NCI-H2227 (cell line): ENCODE data around the gene TP53I3.
"Not testable (repeated sequence)": the region's sequence is repeated elsewhere in the genome, so short reads cannot be mapped to it uniquely, and the experiment has no call there.

ENCODE experiments used
- DNase-seq: peaks from one replicate; lab custom pipeline; 2025; ENCODE audit not compliant: unreplicated experiment; lab: John Stamatoyannopoulos, UW

Gene TP53I3, protein sequence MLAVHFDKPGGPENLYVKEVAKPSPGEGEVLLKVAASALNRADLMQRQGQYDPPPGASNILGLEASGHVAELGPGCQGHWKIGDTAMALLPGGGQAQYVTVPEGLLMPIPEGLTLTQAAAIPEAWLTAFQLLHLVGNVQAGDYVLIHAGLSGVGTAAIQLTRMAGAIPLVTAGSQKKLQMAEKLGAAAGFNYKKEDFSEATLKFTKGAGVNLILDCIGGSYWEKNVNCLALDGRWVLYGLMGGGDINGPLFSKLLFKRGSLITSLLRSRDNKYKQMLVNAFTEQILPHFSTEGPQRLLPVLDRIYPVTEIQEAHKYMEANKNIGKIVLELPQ

DNA sequence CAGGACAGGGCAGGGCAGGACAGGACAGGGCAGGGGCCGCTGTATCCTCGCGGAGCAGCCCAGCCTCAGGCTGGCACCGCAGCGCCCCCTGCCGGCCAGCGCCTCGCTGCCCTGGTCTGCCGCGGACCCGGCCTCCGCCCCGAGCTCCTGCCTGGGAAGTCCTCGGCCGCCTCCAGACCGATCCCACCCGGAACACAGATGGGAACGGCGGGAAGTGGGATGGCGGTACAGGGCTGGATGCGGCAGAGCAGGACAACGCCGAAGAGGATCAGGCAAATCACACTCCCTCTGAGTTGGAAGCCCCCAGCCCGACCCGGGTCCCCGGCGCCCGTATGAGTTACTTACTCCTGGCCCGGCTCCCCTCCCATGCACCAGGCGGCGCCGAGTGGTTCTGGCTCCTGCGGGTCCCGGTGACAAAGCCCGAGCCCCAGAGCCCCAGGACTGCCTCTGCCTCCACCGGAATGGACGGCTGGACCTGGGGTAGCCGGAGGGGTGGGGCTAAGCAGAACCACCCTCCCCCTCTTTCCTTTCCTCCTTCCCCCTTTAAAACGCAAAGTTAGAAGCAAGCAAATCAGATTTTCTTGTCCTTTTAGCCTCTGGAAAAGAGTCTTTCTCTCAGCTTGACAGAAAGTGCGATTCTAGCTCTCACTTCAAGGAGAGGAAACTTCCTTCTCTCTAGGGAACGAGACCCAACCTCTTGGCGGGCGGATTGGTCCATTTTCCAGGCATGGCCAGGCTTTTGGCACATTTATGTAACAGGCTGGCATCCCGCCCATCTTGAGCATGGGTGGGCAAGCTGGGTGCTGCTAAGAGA, at the start of gene TP53I3:
Gene TP53I3, minus strand, starts transcription at position 449 of the 814 bp plus-strand sequence. CDS start 508 bp downstream, outside the sequence.
- DNase-seq: peak; percentile 91

DNA sequence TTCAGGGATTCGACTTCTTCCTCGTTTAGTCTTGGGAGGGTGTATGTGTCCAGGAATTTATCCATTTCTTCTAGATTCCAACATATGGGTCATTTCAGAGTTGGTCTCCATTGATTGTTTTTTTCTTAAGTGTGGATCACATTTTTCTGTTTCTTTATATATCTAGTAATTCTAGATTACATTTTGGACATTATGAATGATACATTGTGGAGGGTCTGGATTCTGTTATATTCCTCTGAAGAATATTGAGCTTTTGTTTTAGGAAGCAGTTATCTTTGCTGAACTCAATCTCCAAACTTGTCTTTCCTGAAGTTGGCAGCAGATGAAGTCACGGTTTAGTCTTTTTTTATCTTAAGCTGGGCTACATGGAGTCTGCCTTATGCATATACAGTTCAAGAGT, 47.9 kb upstream of the TP53I3 start:
- no peak for DNase-seq

DNA sequence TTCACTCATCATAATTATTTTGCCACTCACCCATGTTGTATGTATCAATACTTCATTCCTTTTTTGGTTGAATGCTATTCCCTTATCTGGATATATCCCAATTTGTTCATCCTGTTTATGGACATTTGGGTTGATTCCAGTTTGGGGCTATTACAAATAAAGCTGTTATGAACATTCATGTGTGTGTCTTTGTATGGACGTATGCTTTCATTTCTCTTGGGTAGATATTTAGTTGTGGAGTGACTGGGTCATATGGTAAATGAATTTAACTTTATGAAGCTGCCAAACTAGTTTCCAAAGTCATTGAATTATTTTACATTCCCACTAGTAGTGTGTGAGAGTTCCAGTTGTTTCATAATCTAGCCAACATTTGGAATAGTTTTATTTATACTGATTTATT, 41.3 kb upstream of the TP53I3 start:
- DNase-seq: no peak

DNA sequence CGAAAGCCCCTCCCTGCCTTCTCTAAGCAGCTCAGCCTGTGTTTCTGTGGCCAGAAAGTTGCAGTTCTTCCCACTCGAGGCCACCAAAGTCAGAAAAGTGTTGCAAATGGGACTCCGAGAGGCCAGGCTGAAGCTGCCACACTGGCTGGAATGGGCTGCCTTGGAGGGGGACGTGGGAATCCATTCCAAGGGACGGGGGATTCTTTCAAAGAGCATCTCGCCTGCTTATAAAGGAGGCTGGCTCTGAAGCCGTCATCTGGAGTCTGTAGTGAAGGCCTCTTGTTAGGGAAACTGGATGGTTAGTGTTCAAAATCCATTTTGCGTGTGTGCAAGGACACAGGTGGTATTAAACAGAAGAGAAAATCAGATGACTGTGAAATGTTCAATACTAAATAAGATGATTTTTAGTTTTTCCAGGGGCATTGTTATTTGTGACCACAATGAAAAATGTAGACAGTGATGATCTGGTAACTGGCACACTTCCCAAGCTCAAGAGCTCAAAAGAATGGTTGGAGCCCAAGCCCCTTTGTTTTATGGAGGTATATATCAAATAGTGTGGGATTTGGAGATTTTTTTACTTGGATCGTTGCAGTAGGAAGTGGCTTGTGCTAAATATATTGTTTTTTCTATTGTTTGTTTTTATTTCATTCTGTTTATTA, 39.4 kb upstream of the TP53I3 start:
- peak; percentile 75 for DNase-seq

DNA sequence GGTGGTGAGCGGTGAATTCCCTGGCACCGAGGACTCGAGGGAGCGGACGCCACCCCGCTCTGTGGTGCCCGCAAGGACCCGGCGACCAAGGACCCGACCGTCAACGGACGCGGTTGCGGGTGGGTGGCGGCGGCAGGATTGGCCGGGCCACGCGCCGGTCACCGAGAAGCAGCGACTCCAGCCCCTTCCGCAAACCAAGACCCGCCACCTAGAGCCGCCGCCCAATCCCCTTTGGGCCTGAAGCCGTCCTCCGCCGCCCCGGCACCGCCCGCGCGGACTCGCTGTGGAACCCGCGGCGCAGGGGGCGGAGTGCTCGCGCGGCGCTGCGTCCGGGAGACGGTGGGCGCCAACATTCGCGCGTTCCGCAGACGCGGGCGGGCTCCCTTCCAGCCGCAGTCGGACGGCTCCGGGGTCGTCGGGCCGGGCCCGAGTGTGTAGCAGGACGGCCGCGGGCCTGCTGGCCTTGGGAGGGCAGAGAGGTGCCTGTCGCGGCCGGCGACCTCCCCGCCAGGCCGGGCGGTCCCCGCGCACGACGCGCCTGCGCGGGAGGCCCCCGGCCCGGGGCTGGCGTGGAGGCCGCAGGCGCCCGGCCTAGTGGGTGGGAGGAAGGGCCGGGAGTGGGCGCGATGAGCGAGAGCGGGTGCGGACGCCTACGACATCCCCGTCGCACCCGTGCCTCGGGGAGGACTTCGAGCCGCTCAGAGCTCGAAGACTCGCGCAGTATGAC, 38.7 kb upstream of the TP53I3 start, which contains the start of the genes FAM228B and PFN4:
Gene FAM228B, plus strand, starts transcription at position 275 of the 727 bp plus-strand sequence. CDS start 893 bp downstream, outside the sequence.
Gene PFN4, minus strand, starts transcription at position 140 of the 727 bp plus-strand sequence. CDS start 799 bp downstream, outside the sequence.
- DNase-seq: peak; percentile 94

DNA sequence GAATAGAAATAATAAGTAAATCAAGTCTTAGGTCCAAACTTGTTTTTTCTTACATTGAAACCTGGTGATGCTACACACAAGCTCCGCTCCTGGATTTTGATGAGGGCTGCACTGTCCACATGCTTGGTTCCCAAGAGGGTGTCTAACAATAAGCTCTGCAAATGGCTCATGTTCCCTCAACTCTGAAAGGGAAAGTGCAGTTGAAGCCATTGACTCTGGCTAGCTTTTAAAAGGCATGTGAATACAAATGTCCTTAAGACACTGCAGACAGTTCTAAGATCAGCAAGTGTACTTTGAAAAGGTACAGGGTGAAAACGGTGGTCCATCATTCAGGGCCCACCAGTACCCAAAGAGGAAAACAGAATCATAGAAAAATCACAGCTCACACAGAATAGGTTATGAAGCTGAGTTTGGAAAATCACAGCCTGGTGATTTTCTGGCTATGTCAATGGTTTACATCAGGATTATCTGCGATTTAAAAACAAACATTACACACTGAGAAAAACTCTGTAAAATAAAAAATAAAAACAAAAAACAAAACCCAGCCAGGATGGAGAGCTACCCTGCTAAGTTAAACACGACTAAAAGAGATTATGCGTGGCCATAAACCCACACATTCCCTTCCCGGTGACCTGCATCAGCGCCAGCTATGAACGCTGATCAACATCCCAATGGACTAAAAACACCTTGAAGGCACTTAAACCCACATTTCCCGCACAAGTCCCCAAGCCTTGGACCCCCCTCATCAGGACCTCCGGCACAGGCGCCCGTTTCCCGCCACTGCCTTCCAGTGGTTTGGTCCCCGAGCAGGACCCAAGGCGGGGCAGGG, 37.9 kb upstream of the TP53I3 start:
- DNase-seq: peak; percentile 38

DNA sequence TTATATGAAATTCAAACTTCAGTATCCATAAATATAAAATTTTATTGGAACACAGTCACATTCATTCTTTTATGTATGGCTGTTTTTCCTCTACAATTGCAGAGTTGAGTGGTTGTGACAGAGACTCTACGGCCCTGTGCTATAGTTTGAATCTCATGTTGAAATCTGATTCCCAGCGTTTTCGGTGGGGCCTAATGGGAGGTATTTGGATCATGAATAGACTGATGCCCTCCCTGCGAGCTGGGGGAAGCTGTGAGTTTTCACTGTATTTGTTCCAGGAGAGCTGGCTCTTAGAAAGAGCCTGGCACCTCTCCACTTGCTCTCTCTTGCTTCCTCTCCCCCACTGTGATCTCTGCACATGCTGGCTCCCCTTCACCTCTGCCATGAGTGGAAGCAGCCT, 36.8 kb upstream of the TP53I3 start:
- no peak for DNase-seq

DNA sequence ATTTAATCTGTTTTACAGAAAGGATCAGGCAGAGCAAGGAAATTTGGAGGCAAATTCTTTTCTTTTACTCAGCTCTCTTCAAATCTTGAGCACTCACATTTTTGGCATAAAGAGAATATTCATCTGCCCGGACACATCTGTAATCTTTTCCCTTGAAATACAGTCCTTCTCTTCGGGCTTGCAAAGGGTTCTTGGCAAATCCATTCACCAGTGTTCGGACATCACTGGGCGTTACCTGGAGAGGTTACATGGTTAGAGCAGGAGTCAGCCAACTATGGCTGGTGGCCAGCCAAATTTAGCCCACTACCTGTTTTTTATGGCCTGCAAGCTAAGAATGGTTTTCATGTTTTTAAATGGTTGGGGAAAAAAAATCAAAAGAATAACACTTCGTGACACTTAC, 36.4 kb upstream of the TP53I3 start:
- no peak for DNase-seq

DNA sequence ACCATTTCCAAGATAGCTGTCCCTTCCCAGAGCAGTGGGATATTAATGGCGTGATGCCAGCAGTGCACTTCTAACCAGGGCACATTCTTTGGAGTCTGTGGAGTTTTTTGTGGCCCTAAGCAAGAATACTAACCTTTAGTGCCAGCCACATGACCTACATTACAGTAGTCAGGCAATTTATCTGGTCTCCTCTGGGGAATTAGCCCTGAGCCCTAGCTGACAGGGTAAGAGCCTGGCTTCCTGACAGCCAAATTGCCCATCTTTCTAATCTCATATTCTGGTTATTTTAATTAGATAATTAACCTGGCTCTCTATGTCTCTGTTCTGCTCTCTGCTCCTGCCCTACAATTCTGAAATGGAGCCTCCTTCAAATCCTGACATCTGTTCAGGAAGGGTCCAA, 33.3 kb upstream of the TP53I3 start:
- no peak for DNase-seq

DNA sequence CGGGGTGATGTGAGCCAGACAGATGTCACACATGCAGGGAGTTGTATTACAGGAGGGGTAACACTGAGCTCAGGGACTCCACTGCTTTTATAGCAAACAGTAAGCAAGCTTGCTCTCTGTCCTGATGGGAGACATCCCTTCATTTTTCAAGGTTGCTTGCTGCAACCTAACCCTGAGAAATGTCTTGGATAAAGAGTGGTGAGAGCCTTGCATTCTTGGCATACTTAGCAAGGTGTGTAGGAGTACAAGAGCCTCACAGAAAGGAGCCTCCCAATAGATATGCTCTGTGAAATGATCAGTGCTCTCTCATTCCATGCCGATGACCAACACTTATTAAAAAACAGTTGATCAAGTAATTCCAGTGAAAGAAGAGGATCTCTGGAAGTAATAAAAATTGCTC, 30.4 kb upstream of the TP53I3 start:
- no peak for DNase-seq

DNA sequence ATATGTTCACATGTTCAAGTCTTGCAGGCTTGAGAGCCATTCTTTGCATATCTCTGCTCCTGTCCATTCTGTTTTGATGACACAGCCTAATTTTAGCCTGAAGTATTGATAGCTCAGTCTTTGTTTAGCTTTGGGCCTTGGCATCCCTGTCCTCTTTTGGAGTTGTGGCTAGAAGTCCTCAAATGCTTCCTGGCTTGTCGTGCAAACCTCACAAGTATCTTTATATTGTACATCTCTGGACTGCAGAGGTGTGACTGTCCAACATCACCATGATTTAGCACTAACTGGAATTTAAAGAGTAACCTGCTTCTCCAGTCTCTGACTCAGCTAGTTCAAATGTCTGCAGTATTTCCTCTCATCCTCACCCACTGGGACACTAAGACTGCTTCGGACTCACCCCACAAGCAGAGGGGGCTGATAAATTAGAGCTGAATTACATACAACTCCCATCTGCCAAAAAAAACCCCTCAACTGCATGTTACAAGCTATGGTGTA, 26.8 kb upstream of the TP53I3 start:
- no peak for DNase-seq

DNA sequence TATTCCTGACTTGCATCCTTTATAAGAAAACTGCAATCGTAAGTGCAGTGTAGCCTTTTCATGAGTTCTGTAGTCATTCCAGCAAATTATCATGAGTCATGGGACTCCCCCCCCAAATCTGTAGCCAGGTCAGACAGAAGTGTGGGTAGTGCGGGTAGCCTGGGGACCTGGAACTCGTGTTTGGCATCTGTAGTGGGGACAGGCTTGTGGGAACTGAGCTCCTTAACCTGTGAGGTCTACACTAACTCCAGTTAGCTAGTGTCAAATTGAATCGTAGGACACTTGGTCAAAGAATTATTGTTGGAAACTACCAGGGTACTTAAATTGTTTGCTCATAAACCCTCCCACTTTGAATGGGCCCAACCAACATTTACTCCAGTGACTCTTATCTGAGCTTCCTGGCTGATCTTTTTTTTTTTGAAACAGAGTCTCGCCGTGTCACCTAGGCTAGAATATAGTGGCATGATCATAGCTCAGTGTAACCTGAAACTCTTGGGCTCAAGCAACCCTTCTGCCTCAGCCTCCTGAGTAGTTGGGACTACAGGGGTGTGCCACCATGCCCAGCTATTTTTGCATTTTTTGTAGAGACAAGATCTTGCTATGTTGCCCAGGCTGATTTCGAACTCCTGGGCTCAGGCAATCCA, 26.1 kb upstream of the TP53I3 start:
- DNase-seq: no peak

DNA sequence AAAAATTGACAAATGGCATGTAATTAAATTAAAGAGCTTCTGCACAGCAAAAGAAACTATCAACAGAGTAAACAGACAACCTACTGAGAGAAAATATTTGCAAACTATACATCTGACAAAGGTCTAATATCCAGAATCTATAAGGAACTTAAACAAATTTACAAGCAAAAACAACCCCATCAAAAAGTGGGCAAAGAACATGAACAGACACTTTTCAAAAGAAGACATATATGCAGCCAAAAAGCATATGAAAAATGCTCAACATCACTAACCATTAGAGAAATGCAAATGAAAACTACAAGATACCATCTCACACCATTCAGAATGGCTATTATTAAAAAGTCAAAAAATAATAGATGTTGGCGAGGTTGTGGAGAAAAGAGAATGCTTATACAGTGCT, 24.8 kb upstream of the TP53I3 start:
- DNase-seq: not testable (repeated sequence)

DNA sequence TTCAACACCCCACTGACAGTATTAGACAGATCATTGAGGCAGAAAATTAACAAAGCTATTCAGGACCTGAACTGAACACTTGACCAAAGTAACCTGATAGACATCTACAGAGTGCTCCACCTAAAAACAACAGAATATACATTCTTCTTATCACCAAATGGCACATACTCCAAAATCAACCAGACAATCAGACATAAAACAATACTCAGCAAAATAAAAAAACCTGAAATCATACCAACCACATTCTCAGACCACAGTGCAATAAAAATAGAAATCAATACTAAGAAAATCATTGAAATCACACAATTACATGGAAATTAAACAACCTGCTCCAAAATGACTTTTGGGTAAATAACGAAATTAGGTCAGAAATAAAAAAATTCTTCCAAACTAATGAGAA, 22.7 kb upstream of the TP53I3 start:
- no peak for DNase-seq

DNA sequence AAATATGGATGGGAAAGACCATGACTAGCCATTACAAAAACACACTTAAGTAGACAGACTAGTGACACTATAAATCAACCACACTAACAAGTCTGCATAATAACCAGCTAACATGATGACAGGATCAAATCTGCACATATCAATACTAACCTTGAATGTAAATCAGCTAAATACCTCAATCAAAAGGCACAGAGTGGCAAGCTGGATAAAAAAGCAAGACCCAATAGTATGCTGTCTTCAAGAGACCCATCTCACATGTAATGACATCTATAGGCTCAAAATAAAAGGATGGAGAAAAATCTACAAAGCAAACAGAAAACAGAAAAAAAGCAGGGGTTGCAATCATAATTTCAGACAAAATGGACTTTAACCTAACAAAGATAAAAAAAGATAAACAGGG, 22.2 kb upstream of the TP53I3 start:
- DNase-seq: no peak

DNA sequence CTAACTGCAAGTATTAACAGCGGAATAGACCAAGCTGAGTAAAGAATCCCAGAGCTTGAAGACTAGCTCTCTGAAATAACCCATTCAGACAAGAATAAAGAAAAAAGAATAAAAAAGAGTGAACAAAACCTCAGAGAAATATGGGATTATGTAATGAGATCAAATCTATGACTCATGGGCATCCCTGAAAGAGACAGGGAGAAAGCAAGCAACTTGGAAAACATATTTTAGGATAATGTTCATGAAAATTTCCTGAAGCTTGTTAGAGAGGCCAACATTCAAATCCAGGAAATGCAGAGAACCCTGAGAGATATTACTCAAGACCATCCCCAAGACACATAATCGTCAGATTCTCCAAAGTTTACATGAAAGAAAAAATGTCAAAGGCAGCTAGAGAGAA, 21.2 kb upstream of the TP53I3 start:
- DNase-seq: no peak

DNA sequence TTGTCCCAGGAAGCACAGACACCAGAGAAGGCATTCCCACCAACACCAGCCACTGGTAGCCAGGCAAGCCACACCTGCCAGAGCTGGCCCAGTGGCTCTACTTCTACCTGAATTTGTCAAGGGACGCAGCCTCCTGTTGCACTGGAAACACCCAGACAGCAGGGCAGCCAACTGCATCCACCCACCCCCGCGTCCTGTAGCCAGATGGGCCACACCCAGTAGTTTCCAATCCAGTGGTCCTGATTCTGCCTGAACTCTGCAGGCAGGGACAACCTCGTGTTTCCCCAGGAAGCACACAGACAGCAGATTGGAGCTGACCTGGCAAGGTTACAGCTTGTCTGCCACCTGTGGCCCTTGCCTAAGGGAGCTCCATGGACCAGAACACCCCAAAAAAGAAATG, 20.3 kb upstream of the TP53I3 start:
- no peak for DNase-seq

DNA sequence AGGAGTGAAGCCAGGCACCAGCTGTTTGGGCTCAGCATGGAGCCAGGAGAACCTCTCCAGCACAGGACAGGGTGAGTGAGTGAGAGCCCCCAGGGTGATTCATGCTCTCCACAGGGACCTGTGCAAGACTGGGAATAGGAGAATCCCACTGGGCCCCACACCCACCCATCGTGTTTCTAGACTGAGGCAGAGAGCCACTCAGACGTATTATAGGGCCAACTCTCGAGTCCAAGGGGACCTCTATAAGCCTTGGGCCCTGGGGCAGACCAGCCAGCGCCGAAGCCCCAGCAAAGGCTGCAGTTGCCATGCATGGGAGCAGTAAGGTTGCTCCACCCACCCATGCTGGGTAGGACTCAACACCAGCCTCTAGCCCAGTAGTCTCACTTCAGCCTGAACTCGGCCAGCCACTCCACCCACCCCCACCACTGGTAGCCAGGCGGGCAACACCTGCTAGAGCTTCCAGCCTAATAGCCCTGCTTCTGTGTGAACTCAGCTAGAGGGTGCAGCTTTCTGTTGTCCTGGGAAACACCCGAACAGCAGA, 19.5 kb upstream of the TP53I3 start:
- no peak for DNase-seq

DNA sequence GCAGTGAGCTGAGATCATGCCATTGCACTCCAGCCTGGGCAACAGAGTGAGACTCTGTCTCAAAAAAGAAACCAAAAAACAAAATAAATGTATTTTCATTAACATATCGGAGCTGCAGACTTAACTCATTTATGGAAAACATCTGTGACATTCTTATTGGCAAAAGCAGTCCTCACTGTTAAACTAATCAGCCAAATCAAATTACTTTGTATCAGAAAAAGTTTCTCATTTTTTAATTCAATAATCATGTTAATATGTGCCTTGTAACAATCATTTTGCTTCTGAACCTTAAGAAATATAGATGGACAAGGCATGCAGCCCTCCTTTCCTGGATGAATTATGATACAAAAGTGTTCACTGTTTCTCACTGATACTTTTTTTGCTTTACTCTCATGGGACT, 18.0 kb upstream of the TP53I3 start:
- DNase-seq: no peak
